NCI-H146 treated with DMSO at 0.1 percent for 48 hours (cell line): ENCODE results near the gene CERS6.
"Not testable (repeated sequence)": the region's sequence is repeated elsewhere in the genome, so short reads cannot be mapped to it uniquely, and the experiment has no call there.

Experiments
- DNase-seq: peaks from one replicate; lab custom pipeline; 2025; ENCODE audit not compliant: unreplicated experiment; lab: John Stamatoyannopoulos, UW

CERS6 gene

DNA sequence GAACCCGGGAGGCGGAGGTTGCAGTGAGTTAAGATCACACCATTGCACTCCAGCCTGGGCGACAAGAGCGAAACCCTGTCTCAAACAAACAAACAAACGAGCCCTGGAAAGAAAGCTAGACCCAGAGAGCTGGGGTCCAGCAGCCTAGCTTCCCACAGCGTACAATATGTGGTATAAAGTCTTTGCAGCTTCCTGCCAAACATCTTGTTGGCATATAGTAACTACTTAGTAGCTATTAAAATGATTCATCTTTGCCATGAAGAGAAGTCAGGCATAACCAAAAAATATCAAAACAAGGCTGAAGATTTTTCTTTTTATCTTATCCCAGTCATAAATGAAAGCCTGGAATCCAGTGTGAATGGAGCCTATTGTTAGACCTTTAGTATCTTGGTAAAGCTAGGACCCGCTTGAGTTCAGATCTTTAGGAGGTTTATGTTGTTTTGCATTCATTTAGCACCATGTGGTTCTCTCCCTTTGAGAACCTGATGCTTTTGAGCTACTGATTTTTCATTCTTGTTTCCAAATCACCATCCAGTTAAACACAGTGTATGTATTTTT lies 206.7 kb downstream of the CERS6 start:
- DNase-seq = no peak

DNA sequence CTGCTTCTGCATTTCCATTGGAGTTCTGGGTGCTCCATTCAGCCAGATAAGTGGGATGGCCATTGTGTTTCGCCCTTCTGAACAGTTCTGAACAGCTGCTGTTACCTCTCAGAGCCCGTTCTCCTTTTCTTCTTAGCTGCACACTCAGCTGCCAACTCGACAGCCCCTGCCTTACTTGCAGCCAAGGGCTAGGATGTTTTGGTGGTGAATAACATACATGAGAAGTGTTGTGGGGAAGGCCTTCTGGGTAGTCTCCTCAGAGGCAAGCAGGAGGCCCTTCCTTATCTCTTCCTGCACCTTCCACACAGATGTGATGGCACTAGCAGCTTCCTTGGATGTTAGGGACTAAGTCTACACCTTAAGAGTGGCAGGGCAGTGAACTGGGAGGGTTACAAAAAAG lies 207.9 kb downstream of the CERS6 start:
- DNase-seq = no peak

DNA sequence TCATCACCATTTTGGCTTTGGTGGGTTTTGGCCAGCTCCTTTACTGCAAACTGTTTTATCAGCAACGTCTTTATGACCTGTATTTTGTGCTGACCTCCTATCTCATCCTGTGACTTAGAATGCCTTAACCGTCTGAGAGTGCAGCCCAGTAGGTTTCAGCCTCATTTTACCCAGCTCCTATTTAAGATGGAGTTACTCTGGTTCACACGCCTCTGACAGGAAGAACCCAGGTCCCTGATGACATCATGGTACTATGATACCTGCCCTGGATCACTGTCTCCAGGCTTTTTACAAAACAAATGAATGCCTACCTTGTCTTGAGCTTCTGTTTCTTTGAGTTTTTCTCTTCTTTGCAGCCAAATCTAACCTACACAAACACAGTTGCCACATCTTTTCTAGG lies 208.6 kb downstream of the CERS6 start:
- not testable (repeated sequence) for DNase-seq

DNA sequence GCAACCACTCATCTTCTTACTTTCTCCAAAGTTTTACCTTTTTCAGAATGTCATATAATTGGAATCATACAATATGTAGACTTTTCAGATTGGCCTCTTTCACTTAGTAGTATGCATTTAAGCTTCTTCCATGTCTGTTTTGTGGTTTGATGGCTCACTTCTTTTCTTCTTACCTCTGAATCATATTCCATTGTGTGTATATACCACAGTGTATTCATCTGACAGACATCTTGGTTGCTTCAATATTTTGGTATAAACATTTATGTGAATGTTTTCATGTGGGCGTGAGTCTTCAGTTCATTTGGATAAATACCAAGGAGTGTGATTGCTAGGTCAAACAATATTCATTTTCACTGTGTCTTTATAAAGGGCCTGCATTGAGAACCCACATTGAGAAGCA lies 210.3 kb downstream of the CERS6 start:
- no peak for DNase-seq

DNA sequence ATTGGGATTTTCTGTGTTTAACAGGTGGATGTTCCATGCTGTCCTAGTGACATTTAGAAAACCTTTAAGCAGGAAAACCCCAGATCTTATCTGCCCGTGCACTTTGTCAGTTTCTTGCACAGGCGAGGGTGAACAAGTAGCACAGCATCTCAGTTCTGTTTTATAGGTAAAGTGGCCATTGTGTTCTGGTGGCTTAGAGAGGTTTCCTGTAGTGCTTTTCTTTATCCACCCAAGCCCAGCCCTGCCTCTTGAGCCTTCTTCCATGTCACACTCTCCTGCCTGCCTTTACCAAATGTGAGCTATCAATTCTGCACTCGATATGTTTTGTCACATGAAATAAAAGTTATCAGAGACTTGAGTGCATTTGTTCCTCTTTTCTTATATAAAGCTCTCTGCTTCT lies 211.1 kb downstream of the CERS6 start:
- no peak for DNase-seq

DNA sequence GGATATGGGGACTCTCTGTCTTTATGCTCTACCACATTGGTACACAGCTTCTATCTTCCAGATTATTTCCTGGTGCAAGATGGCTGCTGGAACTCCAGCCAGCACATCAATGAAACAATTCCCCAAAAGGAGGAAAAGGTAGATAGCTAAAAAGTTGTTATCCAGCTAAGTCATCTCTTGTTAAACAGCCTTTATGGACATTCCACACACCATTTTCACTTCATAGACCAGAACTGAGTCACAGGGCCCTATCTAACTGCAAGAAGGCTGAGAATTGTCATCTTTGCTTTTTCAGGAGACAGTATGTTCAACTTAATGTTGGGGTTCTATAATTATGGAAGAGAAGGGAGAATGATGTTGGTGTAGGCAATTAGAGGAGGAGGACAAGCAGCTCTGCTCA lies 213.1 kb downstream of the CERS6 start:
- DNase-seq = no peak

DNA sequence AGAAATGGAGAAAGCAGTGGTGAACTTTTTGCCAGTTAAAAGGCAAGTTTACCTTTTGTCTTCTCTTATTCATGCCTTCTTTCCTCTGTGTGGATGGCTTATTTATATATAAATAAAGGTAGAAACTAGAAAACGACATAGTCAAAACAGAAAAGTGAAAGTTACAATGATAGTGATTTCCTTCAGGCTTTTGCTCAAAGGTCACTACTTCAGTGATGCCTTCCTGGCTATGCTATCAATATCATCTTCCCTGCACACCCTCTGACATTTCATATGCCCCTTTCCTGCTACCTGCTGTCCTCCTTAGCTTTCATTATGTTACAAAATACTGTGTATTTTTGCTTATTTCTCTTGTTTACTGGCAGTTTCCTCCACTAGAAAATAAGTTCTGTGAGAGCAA lies 214.4 kb downstream of the CERS6 start:
- DNase-seq = no peak

DNA sequence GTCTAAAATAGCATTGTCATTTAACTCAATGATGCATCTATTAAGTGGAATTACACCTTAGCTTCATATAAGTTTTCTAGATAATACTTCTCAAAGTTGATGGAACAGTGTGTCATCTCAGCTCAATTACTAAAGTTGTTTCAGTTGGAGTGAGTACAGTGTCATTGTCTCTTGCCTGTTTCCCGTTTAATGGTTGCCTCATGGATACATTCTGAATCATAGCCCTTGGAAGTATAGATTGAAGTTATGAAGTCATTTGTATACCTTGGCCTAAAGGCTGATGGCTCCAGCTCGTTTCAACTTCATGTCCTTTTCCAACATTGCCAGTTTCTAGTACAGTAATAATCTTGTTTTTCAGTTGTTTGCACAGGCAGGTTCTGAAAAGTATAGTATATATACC lies 215.9 kb downstream of the CERS6 start:
- no peak for DNase-seq

DNA sequence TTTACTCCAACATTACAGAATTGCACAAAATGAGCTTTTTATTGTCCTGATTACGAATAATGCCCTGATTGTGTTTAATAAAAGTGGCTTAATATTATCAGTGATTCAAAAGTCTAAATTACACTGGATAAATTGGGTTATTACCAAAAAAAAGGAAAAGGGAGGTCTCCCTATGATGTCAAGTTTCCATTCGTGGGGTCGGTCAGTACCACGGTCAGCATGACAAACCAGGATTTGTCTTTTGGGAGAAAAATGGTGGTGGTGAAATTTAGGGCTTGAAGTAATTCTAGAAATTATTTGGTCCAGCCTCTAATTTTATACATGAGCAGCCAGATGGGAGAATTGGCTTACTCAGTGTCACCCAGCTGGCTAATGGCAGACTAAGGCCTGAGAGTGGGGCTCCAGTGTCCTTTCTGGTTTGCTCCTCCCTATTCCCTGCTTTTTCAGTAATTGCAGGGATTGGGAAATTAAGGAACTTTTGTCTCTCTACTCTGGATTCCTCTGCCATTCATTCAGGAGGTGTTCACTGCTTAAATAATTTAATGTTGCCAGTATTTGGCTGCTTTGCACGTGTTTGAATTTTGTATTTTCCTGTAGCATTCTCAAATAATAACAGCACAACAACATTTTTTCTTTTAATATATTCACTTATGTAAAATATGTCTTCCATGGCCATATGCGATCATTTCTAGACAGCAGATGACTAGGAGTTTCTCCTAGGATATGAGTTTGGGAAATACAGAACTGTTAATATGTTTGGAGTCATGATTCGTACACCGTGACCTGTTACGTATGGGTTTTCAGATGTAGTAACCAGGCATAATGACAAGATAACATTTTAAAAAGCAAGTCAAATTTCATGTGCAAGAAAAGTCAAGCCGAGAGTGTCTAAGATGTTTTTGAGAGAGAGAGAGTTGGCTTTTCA lies 217.5 kb downstream of the CERS6 start:
- DNase-seq = no peak

DNA sequence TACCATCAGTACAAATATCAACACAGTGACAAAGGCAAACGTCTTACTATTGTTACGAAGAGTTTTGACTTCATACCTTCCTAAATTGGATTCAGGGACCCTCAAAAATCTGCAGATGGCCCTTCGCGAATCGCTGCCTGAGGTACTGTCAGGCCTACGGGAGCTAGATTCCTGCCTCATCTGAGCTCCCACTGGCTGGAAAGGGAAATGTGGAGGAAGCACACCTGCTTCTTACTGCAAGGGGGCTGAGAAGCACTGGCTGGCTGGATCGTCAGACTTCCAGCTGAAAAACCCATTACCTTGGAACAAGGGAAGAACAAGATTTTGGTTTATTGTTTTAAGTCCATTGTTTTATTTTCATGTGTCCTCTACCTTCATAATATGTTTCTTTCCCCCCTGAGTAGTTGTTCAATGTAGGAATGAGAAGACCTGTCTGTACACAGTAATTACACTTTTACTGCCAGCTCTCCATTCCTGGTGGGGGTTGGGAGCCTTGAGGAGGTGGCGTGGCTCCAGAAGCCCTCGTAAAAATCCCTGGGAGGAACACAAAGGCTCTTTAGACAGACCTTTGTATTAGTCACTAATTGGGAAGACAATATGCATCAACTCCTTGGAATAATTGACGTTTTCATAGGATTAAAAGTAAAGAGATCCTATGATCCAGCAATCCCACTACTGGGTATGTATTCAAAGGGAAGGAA lies 222.2 kb downstream of the CERS6 start:
- no peak for DNase-seq

DNA sequence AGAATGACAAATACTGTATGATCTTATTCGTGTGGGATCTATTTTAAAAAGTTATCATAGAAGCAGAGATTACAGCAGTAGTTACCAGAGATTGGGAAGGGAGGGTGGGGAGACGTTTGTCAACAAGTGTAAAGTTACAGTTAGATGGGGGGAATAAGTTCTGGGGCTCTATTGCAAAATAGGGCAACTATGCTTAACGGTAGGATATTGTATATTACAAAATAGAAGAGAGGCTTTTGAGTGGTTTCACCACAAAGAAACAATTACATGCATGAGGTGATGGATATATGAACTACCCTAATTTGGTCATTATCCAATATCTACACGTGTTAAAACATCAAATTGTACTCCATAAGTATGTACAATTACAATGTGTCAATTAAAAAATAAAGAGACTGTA lies 223.0 kb downstream of the CERS6 start:
- DNase-seq = no peak

DNA sequence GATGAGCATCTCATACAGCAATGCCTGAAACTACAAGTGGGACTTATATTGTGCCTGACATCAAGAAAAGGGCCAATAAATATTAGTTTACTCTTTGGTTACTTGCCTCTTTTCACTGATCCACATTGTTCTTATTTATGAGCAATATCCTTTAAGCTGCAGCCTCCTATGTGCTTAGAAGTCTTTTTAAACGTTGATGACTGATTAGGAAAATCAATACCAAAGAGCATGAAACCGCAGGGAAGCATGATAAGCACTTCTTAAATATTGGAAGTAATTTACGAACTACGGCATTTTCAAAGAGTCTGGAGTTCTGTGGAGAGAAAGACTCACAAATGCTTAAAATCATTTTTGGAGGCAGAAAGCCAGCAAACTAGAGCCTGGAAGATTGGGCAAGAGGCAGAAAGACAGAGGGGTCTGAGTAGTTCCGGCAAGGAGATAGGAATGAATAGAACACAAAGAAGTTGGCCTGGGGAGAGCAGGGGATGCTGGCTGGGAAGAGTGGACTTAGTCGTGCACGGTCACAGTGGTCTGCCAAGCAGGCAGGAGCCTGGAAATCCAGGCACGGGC lies 223.8 kb downstream of the CERS6 start:
- DNase-seq = peak; percentile 11

DNA sequence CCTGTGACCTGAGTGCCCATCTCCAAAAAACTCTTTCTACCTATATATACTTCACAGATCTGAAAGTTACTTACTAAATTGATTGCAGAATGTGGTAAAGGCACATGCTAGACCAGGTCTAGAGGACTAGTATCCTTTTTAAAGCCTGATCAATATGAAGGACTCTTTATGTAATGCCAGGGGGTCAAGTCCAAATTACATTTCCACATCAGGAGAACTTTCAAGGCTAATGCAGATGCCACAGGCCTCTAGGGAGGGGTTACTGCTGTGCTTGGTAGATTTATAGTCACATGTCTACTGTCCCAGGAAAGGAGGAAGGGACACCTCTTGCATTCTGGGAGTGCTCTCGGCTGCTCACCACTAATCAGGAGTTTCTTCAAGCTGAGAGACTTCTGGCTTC lies 227.9 kb downstream of the CERS6 start:
- no peak for DNase-seq

DNA sequence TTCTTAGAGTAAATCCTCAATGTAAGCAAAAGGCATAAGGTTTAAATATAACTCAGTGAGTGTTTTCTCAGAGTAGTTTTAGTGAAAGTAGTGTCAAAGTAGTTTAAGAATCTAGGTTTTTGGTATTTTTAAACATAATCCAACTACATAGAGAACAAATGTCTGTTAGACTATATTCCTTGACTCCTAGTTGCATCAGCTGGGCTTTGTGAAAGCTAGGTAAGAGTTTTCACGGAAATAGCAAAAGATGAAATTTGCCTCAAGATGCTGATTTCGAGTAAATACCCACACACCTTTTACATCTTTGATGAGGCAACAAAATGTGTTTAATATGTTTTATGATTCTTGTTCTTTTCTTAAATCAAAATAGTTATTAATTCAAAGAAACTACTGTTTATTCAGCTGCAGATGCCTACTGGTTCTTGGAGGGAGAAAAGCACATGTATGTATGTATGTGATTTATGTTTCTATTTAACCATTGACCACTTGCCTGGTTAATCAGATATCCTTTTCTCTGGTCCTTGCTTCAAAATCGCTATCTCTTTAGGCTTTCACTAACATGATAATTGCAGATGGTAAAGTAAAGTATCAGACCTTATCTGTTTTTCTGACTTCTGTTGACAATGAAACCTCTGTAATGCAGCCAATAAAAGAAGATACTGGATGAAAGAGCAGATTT lies 229.0 kb downstream of the CERS6 start:
- DNase-seq = no peak

DNA sequence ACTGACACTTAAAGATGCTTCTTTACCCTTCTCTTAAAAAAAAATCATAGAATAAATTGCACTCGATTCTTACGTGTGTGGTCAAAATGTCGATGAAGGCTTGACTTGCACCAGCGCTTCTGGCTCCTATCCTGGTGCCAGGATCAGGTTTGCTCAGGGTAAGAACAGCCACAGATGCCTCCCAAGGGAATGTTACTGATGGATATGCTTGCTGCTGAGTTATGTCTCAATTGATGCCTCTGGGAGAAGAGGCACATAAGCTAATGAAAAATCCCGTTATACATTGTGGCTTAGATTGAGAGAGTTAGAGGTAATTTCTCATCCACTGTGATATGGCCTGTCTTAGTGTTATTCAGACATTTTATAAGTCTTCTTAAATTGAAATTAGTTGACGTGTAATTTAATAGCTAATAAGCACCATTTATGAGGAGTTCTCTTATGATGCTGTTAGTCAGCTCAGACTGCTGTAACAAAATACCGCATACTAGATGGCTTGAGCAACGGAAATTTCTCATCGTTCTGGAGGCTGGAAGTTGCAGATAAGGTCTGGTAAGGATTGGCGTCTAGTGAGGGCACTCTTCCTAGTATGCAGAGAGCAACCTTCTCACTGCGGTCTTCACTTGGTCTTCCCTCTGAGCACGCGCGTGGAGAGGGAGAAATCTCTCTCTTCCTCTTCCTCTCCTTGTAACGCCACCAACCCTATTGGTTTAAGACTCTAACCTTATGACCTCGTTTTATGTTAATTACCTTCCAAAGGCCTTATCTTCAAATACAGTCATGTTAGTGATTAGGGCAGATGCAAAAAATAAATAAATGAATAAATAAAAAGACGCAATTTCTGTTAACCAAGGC lies 229.8 kb downstream of the CERS6 start:
- DNase-seq = no peak

DNA sequence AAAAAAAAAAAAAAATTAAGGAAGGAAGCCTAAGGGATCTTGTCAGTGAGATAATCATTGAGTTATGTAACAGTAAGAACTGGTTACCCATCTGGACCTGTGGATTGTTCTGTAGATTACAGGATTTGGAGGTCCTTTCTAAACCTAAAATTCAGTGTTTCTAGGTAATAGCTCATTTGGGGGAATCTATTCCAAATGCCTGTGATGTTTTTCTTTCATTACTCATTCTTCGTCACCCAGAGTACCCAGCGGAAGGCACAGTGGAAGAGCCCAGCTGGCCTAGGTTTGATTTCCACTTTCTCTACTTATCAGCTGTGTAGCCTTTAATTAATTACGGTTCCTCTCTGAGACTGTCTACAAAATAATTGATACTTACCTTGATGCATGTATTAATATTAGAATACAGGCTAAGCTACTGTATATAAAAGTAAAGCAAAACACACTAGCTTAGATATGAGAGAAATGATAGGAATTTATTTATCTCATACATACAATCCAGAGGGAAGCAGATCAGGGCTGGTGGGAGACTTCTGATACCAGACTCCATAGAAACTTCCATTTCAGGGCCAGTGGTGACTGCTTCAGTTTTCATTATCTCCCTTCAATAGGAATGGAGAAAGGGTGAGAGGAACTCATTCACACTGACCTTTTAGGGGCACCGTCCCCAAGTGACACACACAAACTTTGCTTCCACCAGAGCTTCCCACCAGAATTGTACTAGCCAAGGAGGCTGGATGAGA lies 230.6 kb downstream of the CERS6 start:
- DNase-seq = no peak

DNA sequence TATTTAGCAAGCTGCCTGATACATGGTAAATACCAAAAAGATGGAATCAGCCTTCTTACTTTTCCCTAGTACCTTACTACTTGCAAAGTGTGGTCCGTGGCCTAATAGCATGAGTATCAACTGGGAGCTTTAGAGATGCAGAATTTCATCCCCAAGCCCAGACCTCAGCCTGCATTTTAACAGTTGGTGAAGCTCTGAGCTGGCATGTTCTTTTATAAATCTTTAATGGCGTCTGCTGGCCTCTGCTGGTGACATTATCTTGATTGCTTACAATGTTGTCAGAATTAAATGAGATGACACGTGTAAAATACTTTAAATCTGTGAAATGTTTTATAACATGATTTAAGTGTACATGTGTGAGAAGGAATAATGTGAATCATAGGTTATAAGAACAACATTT lies 231.2 kb downstream of the CERS6 start:
- DNase-seq = no peak

DNA sequence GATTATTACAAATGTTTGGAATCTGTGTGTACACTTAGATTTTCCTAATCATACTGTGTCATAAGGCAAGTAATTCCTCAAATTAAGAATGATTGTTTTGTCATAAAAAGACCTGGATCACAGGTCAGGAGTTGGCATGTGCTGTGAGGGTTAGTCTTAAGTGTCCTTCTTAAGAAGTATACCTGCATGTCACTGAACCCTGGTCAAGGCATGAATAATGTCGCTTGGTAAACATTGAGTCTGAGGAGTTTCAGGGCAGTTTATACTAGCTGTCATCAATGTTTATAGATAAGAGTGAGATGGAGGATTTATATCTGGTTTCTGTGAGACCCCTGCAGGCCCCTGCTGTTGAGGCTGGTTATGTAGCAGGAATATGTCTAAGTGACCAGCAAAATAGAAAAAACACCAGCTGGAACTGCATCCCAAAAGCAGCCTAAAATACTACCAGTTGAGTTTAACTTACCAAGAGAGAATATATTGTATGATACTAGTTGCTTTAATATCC lies 234.4 kb downstream of the CERS6 start:
- DNase-seq = no peak

DNA sequence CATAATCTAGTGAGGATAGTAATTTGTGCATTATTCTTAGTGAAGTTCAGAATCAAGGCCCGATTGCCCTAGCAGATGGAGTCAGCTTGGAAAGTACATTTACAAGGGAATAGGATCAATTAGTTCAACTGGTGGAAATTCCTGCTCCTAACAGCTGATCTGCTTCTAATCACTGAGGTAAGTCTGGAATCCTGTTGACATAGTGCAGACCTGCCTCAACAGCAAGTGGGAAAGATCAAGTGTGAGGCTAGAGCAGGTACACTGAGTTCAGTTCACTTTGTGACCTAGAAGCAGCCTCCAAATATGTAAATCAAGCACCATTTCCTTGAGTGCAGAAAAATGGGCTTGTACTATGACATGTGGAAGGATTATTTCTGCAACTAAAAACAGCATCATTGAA lies 235.1 kb downstream of the CERS6 start:
- DNase-seq = no peak
